Adipocyte (in vitro differentiated cells): ENCODE data around the gene SP4.

Experiments
- DNase-seq: peaks from one replicate; pipeline ENCODE4 v3.0.0-alpha.2; 2015; ENCODE audit warnings: low read depth
- H3K27me3 ChIP-seq: replicated peaks from 2 replicates; pipeline ENCODE4 v1.7.0; 2013; ENCODE audit warnings: mild to moderate bottlenecking, low read length, moderate library complexity; ENCODE audit not compliant: control insufficient read depth, insufficient read depth
- H3K36me3 ChIP-seq: 2 replicates; pipeline ENCODE4 v1.7.0; 2013; ENCODE audit warnings: low read length, mild to moderate bottlenecking, moderate library complexity; ENCODE audit not compliant: control insufficient read depth, insufficient read depth, severe bottlenecking
- H3K4me1 ChIP-seq: 2 replicates; pipeline ENCODE4 v1.7.0; 2013; ENCODE audit warnings: mild to moderate bottlenecking, low read length, moderate library complexity; ENCODE audit not compliant: control insufficient read depth, insufficient read depth
- H3K4me3 ChIP-seq: 2 replicates; pipeline ENCODE4 v1.7.0; 2013; ENCODE audit warnings: mild to moderate bottlenecking, low read length, moderate library complexity
- H3K9ac ChIP-seq: 2 replicates; pipeline ENCODE4 v1.7.0; 2013; ENCODE audit warnings: mild to moderate bottlenecking, low read length, moderate library complexity
- H3K9me3 ChIP-seq: 2 replicates; pipeline ENCODE4 v1.7.0; 2013; ENCODE audit warnings: mild to moderate bottlenecking, low read length, moderate library complexity; ENCODE audit not compliant: control insufficient read depth

The SP4 gene

GRCh38 chr7:21562385-21562784 lies 134.5 kb downstream of the SP4 start:
- no peaks in the 10 kb centered on the region for H3K27me3 ChIP-seq
- H3K9me3 ChIP-seq: no peaks in the 10 kb centered on the region
- no peak overlapping the region for H3K4me3 ChIP-seq
- DNase-seq: no peak
- H3K9ac ChIP-seq: no peak overlapping the region
- no peaks in the 10 kb centered on the region for H3K36me3 ChIP-seq
- H3K4me1 ChIP-seq: no peaks in the 10 kb centered on the region
